HFFc6 (cell line): ENCODE results near the gene ATG2B. TPM values are rescaled to one million over a fixed set of nuclear protein-coding genes. Genes with fewer than 3 reads are reported as not detected.

Experiments used
- DNase-seq: peaks from one replicate; pipeline ENCODE4 v3.0.0-alpha.2; 2018
- H3K27ac Mint-ChIP-seq: 2 replicates; pipeline ENCODE4 v1.8.0; 2020; ENCODE audit warnings: mild to moderate bottlenecking, mixed read lengths
- H3K27me3 Mint-ChIP-seq: 2 replicates; pipeline ENCODE4 v1.8.0; 2021; ENCODE audit warnings: mild to moderate bottlenecking, moderate library complexity, mixed read lengths; ENCODE audit not compliant: insufficient read depth
- H3K36me3 Mint-ChIP-seq: 2 replicates; pipeline ENCODE4 v1.8.0; 2021; ENCODE audit warnings: low read depth, mixed read lengths
- H3K4me1 Mint-ChIP-seq: 2 replicates; pipeline ENCODE4 v1.8.0; 2020; ENCODE audit warnings: low read depth, mixed read lengths
- H3K4me3 Mint-ChIP-seq: 2 replicates; pipeline ENCODE4 v1.8.0; 2020; ENCODE audit warnings: mild to moderate bottlenecking, moderate library complexity, mixed read lengths
- H3K9me3 Mint-ChIP-seq: 2 replicates; pipeline ENCODE4 v1.8.0; 2020; ENCODE audit warnings: mild to moderate bottlenecking, mixed read lengths
- total RNA-seq, 6 experiments: library from RNA; stranded (reverse); fragmentation: NEBNext Ultra II Directional; extraction: Animal tissue kit (Norgen Biotek cat#: 25700); gene quantifications; 2 replicates in 1 of 6; 3 replicates in 5 of 6; pipeline ENCODE4 v1.2.3, GENCODE V29; 2021
- TF ChIP-seq, protein P1 (sequence below): fragments of 200-600 bp; sonication (generic); IDR thresholded peaks from 2 replicates; pipeline ENCODE4 v1.5.0; 2021; ENCODE audit warnings: antibody characterized with exemption, mild to moderate bottlenecking

Gene ATG2B
- total RNA-seq, 6 experiments from 2014 or later, result 13.1 to 17.7 (median 15.9) TPM

DNA sequence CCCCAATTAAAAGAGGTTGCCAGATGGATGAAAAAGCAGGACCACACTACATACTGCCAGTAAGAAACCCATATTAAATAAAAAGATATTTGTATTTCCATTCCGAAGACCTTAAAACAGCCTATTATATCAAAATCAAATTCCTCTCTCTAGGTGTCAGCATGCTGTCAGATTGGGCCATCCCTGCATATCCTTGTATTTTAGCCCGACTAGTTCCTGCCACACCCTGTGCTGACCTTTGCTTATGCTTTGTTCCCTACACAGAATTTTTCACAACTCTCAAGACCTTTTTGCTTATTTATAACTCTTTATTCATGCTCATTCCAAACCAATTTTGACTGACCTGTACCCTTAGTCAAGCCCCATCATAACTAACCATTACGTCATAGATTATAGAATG, 13.0 kb upstream of the ATG2B start:
- TF ChIP-seq, protein P1, sequence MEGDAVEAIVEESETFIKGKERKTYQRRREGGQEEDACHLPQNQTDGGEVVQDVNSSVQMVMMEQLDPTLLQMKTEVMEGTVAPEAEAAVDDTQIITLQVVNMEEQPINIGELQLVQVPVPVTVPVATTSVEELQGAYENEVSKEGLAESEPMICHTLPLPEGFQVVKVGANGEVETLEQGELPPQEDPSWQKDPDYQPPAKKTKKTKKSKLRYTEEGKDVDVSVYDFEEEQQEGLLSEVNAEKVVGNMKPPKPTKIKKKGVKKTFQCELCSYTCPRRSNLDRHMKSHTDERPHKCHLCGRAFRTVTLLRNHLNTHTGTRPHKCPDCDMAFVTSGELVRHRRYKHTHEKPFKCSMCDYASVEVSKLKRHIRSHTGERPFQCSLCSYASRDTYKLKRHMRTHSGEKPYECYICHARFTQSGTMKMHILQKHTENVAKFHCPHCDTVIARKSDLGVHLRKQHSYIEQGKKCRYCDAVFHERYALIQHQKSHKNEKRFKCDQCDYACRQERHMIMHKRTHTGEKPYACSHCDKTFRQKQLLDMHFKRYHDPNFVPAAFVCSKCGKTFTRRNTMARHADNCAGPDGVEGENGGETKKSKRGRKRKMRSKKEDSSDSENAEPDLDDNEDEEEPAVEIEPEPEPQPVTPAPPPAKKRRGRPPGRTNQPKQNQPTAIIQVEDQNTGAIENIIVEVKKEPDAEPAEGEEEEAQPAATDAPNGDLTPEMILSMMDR, result no peak
- Mint-ChIP-seq H3K4me3 (no peak overlapping the region), H3K27ac (no peak overlapping the region), H3K9me3 (no peaks in the 10 kb centered on the region), H3K27me3 (no peaks in the 10 kb centered on the region), H3K36me3 (peaks cover 5% of the 10 kb centered on the region; the same call in 1 of the 2 replicates), H3K4me1 (no peaks in the 10 kb centered on the region)
- no peak for DNase-seq

DNA sequence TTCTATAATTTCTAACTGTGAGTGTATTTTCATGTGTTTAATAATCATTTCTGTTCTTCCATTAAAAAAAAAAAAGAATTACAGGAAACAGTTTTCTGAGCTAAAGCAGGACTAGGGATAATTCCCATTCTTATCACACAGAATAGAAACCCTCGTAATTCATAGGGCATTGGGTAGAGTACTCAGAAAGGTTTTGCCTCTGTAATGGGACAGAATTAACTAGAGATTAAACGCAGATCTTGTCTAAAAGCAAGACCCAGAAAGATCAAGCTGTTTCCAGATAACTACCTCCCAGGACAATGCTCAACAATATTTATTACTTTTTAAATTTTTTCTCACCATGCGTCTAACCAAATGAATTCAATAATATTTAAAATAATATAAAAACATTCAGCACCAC, 10.4 kb upstream of the ATG2B start:
- H3K36me3 Mint-ChIP-seq, result peaks cover 9% of the 10 kb centered on the region; the same call in 1 of the 2 replicates
- TF ChIP-seq, protein P1, result no peak
- H3K4me1 Mint-ChIP-seq, result peaks cover 2% of the 10 kb centered on the region; the same call in 1 of the 2 replicates
- no peak overlapping the region for H3K27ac Mint-ChIP-seq
- DNase-seq, result no peak
- no peaks in the 10 kb centered on the region for H3K9me3 Mint-ChIP-seq
- H3K4me3 Mint-ChIP-seq, result no peak overlapping the region
- H3K27me3 Mint-ChIP-seq, result no peaks in the 10 kb centered on the region

GRCh38 chr14:96370528-96370927, 7.4 kb upstream of the ATG2B start:
- DNase-seq, result no peak
- TF ChIP-seq, protein P1, result no peak
- H3K4me3 Mint-ChIP-seq, result no peak overlapping the region
- H3K36me3 Mint-ChIP-seq, result peaks cover 11% of the 10 kb centered on the region; the same call in 1 of the 2 replicates
- H3K27me3 Mint-ChIP-seq, result no peaks in the 10 kb centered on the region
- no peak overlapping the region for H3K27ac Mint-ChIP-seq
- H3K4me1 Mint-ChIP-seq, result peaks cover 6% of the 10 kb centered on the region; the same call in 1 of the 2 replicates
- no peaks in the 10 kb centered on the region for H3K9me3 Mint-ChIP-seq

GRCh38 chr14:96368534-96368933, 5.4 kb upstream of the ATG2B start:
- peaks cover 20% of the 10 kb centered on the region for H3K4me1 Mint-ChIP-seq
- peaks cover 13% of the 10 kb centered on the region for H3K36me3 Mint-ChIP-seq
- TF ChIP-seq, protein P1, result no peak
- no peak for DNase-seq
- H3K4me3 Mint-ChIP-seq, result no peak overlapping the region
- H3K27ac Mint-ChIP-seq, result no peak overlapping the region
- H3K27me3 Mint-ChIP-seq, result no peaks in the 10 kb centered on the region
- H3K9me3 Mint-ChIP-seq, result no peaks in the 10 kb centered on the region

GRCh38 chr14:96364962-96365361, 1.8 kb upstream of the ATG2B start:
- Mint-ChIP-seq H3K4me3 (peak overlapping the region; percentile 98), H3K4me1 (peaks cover 44% of the 10 kb centered on the region), H3K9me3 (no peaks in the 10 kb centered on the region), H3K27me3 (peaks cover 2% of the 10 kb centered on the region; the same call in 1 of the 2 replicates), H3K27ac (no peak overlapping the region; the same call in 1 of the 2 replicates), H3K36me3 (peaks cover 13% of the 10 kb centered on the region)
- TF ChIP-seq, protein P1, result no peak
- DNase-seq, result no peak
